Subcutaneous adipose tissue (tissue), 4 donors: Measurements from ENCODE around the gene CMTM8. TPM values are rescaled to one million over a fixed set of nuclear protein-coding genes. Genes with fewer than 3 reads are reported as not detected.

Source experiments
- CTCF ChIP-seq: fragments of 450-650 bp; IDR thresholded peaks from one replicate; pipeline ENCODE4 v1.5.1; 2016; ENCODE audit warnings: low read depth, mild to moderate bottlenecking, control low read depth, antibody characterized with exemption, moderate library complexity
- total RNA-seq, 4 donors: library from RNA; depleted of rRNA; stranded (reverse); fragments of >200 nt; gene quantifications; one replicate each; pipeline ENCODE4 v1.1.0, GENCODE V29; 2016

CMTM8 gene
- total RNA-seq, 4 donors from 2014 or later, result 1.9 to 10.5 (median 4.8) TPM

- TF ChIP-seq CTCF, result no peak
These were observed 21.1 kb upstream of the CMTM8 start for GRCh38 chr3:32217339-32217738.

- no peak for TF ChIP-seq CTCF
These were observed 18.9 kb upstream of the CMTM8 start for GRCh38 chr3:32219537-32219936.

GRCh38 chr3:32220006-32220405 lies 18.5 kb upstream of the CMTM8 start:
- TF ChIP-seq CTCF, result no peak

- TF ChIP-seq CTCF, result no peak
These were observed 15.5 kb upstream of the CMTM8 start for GRCh38 chr3:32222950-32223349.

GRCh38 chr3:32224016-32224516 lies 14.4 kb upstream of the CMTM8 start:
- TF ChIP-seq CTCF, result no peak

- no peak for TF ChIP-seq CTCF
These were observed 11.5 kb upstream of the CMTM8 start for GRCh38 chr3:32226875-32227500.

- TF ChIP-seq CTCF, result no peak
These were observed 8.9 kb upstream of the CMTM8 start for GRCh38 chr3:32229565-32229964.
